ENCODE measurements around the gene EPN2. TPM values are rescaled to one million over a fixed set of nuclear protein-coding genes. Genes with fewer than 3 reads are reported as not detected.

EPN2 gene
- total and polyA plus RNA-seq, 12 donors = 12.0 to 53.8 (median 22.5) TPM

- peak in 4 of 7 donors; percentile 13 to 52 (median 20) for DNase-seq
- no peak for TF ChIP-seq CTCF (IDR thresholded peaks at IDR 0.05)
- no peak for TF ChIP-seq POLR2A (IDR thresholded peaks at IDR 0.05)
- intact Hi-C loops (cut with DNase I) = no loop called here
- H3K36me3 ChIP-seq (replicated peaks in 1 of 2) = no peaks in the 10 kb centered on the region
- H3K27me3 ChIP-seq = no peaks in the 10 kb centered on the region
- WGBS, 4 donors = 71 to 93% (median 89%) methylated on average over 2 to 40 of the region's 40 CpGs
- no peak overlapping the region for H3K27ac ChIP-seq
- H3K9me3 ChIP-seq (replicated peaks in 1 of 3) = no peaks in the 10 kb centered on the region
- H3K4me1 ChIP-seq (replicated peaks in 1 of 2) = peaks cover 12 to 28% of the 10 kb centered on the region in 2 donors
- H3K4me3 ChIP-seq = no peak overlapping the region
Measured at GRCh38 chr17:19344311-19345066, 107.3 kb downstream of the EPN2 start.

- H3K27ac ChIP-seq = no peak overlapping the region
- peaks cover 12 to 28% of the 10 kb centered on the region in 2 donors for H3K4me1 ChIP-seq (replicated peaks in 1 of 2)
- no peaks in the 10 kb centered on the region for H3K36me3 ChIP-seq (replicated peaks in 1 of 2)
- peak in 4 of 7 donors; percentile 12 to 55 (median 13) for DNase-seq
- TF ChIP-seq POLR2A (IDR thresholded peaks at IDR 0.05) (no peak), CTCF (IDR thresholded peaks at IDR 0.05) (no peak)
- WGBS, 4 donors = 75 to 94% (median 92%) methylated on average over 5 to 7 of the region's 7 CpGs
- H3K27me3 ChIP-seq = no peaks in the 10 kb centered on the region
- intact Hi-C loops (cut with DNase I) = no loop called here
- H3K9me3 ChIP-seq (replicated peaks in 1 of 3) = no peaks in the 10 kb centered on the region
- no peak overlapping the region for H3K4me3 ChIP-seq
Measured at GRCh38 chr17:19345067-19345460, 107.9 kb downstream of the EPN2 start.

GRCh38 chr17:19345486-19346350 lies 108.6 kb downstream of the EPN2 start:
- peak in 4 of 7 donors; percentile 13 to 47 (median 19) for DNase-seq
- Histone ChIP-seq H3K4me3 (no peak overlapping the region), H3K9me3 (replicated peaks in 1 of 3) (no peaks in the 10 kb centered on the region), H3K27ac (peak overlapping the region in 2 of 5 donors; percentile 64 to 79), H3K36me3 (replicated peaks in 1 of 2) (no peaks in the 10 kb centered on the region), H3K27me3 (no peaks in the 10 kb centered on the region), H3K4me1 (replicated peaks in 1 of 2) (peaks cover 12 to 28% of the 10 kb centered on the region in 2 donors)
- intact Hi-C loops (cut with DNase I) = no loop called here
- TF ChIP-seq CTCF (IDR thresholded peaks at IDR 0.05) (no peak), POLR2A (IDR thresholded peaks at IDR 0.05) (no peak)
- WGBS, 4 donors = 77 to 92% (median 83%) methylated on average over 7 to 13 of the region's 13 CpGs

All from adrenal gland (tissue), 12 donors.